ENCODE results near the gene OR11L1. TPM values are rescaled to one million over a fixed set of nuclear protein-coding genes. Genes with fewer than 3 reads are reported as not detected.

OR11L1 gene
- total RNA-seq, 6 experiments from 2014 or later: not detected

DNA sequence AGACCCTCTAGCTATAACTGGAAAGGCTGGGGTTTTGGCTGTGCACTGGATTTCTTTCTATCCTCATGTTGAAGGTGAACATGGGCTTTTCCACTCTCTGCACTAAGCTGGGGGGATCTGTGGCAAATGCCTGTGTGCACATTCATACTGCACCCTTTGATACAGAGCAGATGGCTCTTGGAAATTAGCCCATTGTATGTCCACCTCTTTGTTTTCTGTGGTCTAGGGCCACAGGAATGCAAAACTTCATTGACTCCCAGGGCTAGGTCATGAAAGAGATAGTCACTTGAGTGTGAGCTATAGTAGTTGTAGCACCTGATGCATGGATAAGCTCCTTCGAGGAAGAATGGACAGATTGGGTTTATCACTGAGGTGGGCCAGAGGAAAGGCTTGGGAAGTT is 12.0 kb downstream of the OR11L1 start:
- TF ChIP-seq, protein P1, sequence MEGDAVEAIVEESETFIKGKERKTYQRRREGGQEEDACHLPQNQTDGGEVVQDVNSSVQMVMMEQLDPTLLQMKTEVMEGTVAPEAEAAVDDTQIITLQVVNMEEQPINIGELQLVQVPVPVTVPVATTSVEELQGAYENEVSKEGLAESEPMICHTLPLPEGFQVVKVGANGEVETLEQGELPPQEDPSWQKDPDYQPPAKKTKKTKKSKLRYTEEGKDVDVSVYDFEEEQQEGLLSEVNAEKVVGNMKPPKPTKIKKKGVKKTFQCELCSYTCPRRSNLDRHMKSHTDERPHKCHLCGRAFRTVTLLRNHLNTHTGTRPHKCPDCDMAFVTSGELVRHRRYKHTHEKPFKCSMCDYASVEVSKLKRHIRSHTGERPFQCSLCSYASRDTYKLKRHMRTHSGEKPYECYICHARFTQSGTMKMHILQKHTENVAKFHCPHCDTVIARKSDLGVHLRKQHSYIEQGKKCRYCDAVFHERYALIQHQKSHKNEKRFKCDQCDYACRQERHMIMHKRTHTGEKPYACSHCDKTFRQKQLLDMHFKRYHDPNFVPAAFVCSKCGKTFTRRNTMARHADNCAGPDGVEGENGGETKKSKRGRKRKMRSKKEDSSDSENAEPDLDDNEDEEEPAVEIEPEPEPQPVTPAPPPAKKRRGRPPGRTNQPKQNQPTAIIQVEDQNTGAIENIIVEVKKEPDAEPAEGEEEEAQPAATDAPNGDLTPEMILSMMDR (IDR thresholded peaks at IDR 0.05): no peak
- TF ChIP-seq POLR2A (IDR thresholded peaks at IDR 0.05): no peak
- Histone ChIP-seq H3K4me1 (no peaks in the 10 kb centered on the region), H3K36me3 (no peaks in the 10 kb centered on the region), H3K27ac (no peak overlapping the region), H3K27me3 (no peaks in the 10 kb centered on the region), H3K4me3 (no peak overlapping the region), H3K9me3 (no peaks in the 10 kb centered on the region)
- ATAC-seq (no peak), DNase-seq (no peak)
- 0% methylated on average over 1 of the region's 1 CpG for WGBS (ENCODE audit: insufficient coverage, low coverage, low lambda C conversion rate, missing lambda C conversion rate)
- intact Hi-C loops (cut with DNase I): no loop called here

DNA sequence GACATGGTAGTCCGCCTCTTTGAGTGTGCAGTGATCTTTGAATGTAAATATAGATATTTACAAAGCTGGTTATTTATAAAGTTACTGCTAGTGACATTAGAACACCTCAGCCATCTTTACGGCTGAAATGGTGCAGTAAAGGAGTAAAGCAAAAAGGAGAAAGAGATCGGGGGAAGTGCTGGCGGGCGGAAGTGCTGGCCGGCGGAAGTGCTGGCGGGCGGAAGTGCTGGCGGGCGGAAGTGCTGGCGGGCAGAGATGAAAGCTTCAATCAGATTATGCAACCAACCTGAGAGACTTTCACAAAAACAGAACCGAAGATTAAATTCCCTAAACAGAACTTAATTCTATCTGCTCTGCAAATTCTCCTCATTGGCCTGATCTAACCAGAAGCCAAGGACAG is 16.3 kb downstream of the OR11L1 start:
- Histone ChIP-seq H3K4me3 (no peak overlapping the region), H3K36me3 (no peaks in the 10 kb centered on the region), H3K4me1 (no peaks in the 10 kb centered on the region), H3K27ac (no peak overlapping the region), H3K27me3 (no peaks in the 10 kb centered on the region), H3K9me3 (no peaks in the 10 kb centered on the region)
- intact Hi-C loops (cut with DNase I): no loop called here
- 76% methylated on average over 7 of the region's 13 CpGs for WGBS (ENCODE audit: insufficient coverage, low coverage, low lambda C conversion rate, missing lambda C conversion rate)
- DNase-seq: no peak
- TF ChIP-seq, protein P1 (IDR thresholded peaks at IDR 0.05): no peak
- TF ChIP-seq POLR2A (IDR thresholded peaks at IDR 0.05): no peak
- ATAC-seq: no peak

DNA sequence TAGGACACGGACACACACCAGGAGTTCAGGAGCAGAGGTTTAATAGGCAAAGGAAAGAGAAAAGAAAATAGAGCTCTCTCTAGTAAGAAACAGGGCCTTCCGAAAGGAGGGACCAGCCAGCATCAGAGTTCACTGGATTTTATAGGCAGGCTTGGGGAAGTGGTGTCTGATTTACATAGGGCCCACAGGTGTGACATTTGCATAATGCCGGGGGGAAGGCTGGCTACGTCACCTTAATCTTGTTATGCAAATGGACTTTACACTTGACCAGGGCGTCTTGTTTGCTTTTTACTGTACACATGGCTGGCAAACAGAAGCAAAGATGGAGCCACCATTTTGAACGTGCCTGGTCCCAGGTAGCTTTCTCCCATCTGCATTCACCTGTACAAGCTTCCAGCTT is 17.7 kb downstream of the OR11L1 start, which contains the start of gene OR14A16:
OR14A16 (minus strand) TSS at position 97 of the 400 bp plus-strand sequence. CDS start 8,390 bp downstream, outside the sequence.
- TF ChIP-seq, protein P1 (IDR thresholded peaks at IDR 0.05): no peak
- TF ChIP-seq POLR2A (IDR thresholded peaks at IDR 0.05): no peak
- Histone ChIP-seq H3K27ac (no peak within 1 kb of the TSS), H3K27me3 (no peaks in the 10 kb centered on the region), H3K36me3 (no peaks in the 10 kb centered on the region), H3K4me3 (no peak within 1 kb of the TSS), H3K4me1 (no peaks in the 10 kb centered on the region), H3K9me3 (no peaks in the 10 kb centered on the region)
- DNase-seq (no peak), ATAC-seq (no peak)
- WGBS (ENCODE audit: insufficient coverage, low coverage, low lambda C conversion rate, missing lambda C conversion rate): 39% methylated on average over 4 of the region's 6 CpGs
- intact Hi-C loops (cut with DNase I): no loop called here

DNA sequence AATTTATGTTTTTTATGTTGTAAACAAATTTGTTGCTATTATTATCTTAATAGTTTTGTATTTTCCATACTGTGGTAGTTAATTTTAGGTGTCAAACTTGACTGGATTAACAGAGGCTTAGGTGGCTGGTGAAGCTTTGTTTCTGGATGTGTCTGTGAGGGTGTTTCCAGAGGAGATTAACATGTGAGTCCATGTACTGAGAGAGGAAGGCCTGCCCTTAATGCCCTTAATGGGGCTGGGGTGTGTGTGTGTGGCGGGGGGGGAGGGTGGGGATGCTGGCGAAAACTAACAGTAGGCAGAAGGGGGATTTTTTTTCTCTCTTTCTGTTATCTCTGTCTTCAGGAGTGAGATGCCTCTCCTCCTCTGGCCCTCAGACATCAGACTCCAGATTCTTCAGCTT is 19.6 kb downstream of the OR11L1 start:
- intact Hi-C loops (cut with DNase I): no loop called here
- Histone ChIP-seq H3K27ac (no peak overlapping the region), H3K4me1 (no peaks in the 10 kb centered on the region), H3K27me3 (no peaks in the 10 kb centered on the region), H3K36me3 (no peaks in the 10 kb centered on the region), H3K9me3 (no peaks in the 10 kb centered on the region), H3K4me3 (no peak overlapping the region)
- no peak for DNase-seq
- no peak for TF ChIP-seq POLR2A (IDR thresholded peaks at IDR 0.05)
- TF ChIP-seq, protein P1 (IDR thresholded peaks at IDR 0.05): no peak
- 20% methylated on average over 1 of the region's 2 CpGs for whole genome bisulfite sequencing (ENCODE audit: insufficient coverage, low coverage, low lambda C conversion rate, missing lambda C conversion rate)
- no peak for ATAC-seq

DNA sequence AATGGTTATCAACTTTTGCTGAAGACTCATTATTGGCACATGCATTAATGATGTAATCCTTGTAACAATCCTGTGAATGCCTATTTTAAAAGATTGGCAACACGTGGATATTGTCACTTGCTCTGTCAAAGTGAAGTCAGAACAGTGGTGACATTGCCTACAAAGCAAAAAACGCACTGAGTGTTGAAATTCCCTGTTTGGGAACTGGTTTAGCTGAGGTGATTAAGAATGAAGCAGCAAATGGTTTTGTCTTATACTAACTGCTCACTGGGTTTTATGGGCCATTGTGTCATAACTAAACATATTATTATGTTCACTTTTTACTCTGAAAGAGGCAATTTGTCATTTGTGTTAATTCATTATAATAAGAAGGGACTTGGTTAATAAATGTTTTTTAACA is 29.1 kb downstream of the OR11L1 start:
- no peaks in the 10 kb centered on the region for H3K9me3 ChIP-seq
- ATAC-seq (no peak), DNase-seq (no peak)
- H3K36me3 ChIP-seq: no peaks in the 10 kb centered on the region
- H3K4me3 ChIP-seq: no peak overlapping the region
- intact Hi-C loops (cut with DNase I): no loop called here
- no peaks in the 10 kb centered on the region for H3K4me1 ChIP-seq
- 37% methylated on average over 2 of the region's 2 CpGs for WGBS (ENCODE audit: insufficient coverage, low coverage, low lambda C conversion rate, missing lambda C conversion rate)
- TF ChIP-seq, protein P1 (IDR thresholded peaks at IDR 0.05): no peak
- no peak for TF ChIP-seq POLR2A (IDR thresholded peaks at IDR 0.05)
- no peak overlapping the region for H3K27ac ChIP-seq
- H3K27me3 ChIP-seq: no peaks in the 10 kb centered on the region
